Thoracic aorta (tissue), 2 donors: Measurements from ENCODE around the gene CWC22. TPM values are rescaled to one million over a fixed set of nuclear protein-coding genes. Genes with fewer than 3 reads are reported as not detected.

ENCODE experiments used
- ATAC-seq: fragments of 150-250 bp; one replicate; pipeline ENCODE4 v1.8.0; 2017; ENCODE audit warnings: low read depth; ENCODE audit not compliant: insufficient number of reproducible peaks, low FRiP score
- DNase-seq: peaks from one replicate; pipeline ENCODE4 v3.0.0-alpha.2; 2020; ENCODE audit warnings: low spot score
- H3K27ac ChIP-seq, 2 donors: fragments of 200-600 bp; sonication (generic); 1 replicate in 1 of 2; 2 replicates in 1 of 2; pipeline ENCODE4 v1.5.1; 2016; ENCODE audit warnings: mild to moderate bottlenecking in 2 of 2, moderate library complexity in 2 of 2
- H3K27me3 ChIP-seq: fragments of 200-600 bp; sonication (generic); replicated peaks from 2 replicates; pipeline ENCODE4 v1.6.0; 2016; ENCODE audit warnings: mild to moderate bottlenecking; ENCODE audit not compliant: insufficient read depth
- H3K36me3 ChIP-seq: fragments of 200-600 bp; sonication (generic); one replicate; pipeline ENCODE4 v1.5.1; 2016
- H3K4me1 ChIP-seq, 2 donors: fragments of 200-600 bp; sonication (generic); 1 replicate in 1 of 2; 2 replicates in 1 of 2; pipeline versions ENCODE4 v1.5.1 to v1.6.0; 2016; ENCODE audit warnings: low read depth in 2 of 2, mild to moderate bottlenecking in 1 of 2; ENCODE audit not compliant: control insufficient read depth in 1 of 2
- H3K4me3 ChIP-seq: fragments of 200-600 bp; sonication (generic); 2 replicates; pipeline ENCODE4 v1.5.1; 2016; ENCODE audit warnings: mild to moderate bottlenecking
- H3K9me3 ChIP-seq: fragments of 200-600 bp; sonication (generic); 2 replicates; pipeline ENCODE4 v1.5.1; 2016
- CTCF ChIP-seq: fragments of 200-600 bp; sonication (generic); IDR thresholded peaks from one replicate; pipeline ENCODE4 v1.5.1; 2019; ENCODE audit warnings: antibody characterized with exemption
- total RNA-seq, 2 donors: library from RNA; depleted of rRNA; stranded (reverse); fragments of >200 nt; gene quantifications; one replicate each; pipeline versions ENCODE4 v1.1.0 to v1.2.3, GENCODE V29; 2016

The CWC22 gene
- total RNA-seq, 2 donors from 2014 or later: 20.0 to 32.5 TPM

- no peaks in the 10 kb centered on the region for H3K27me3 ChIP-seq
- H3K9me3 ChIP-seq: no peaks in the 10 kb centered on the region
- no peaks in the 10 kb centered on the region for H3K4me1 ChIP-seq
- H3K36me3 ChIP-seq: no peaks in the 10 kb centered on the region
- H3K27ac ChIP-seq: no peak overlapping the region
- DNase-seq (no peak), ATAC-seq (no peak)
- no peak overlapping the region for H3K4me3 ChIP-seq
- TF ChIP-seq CTCF: no peak
These were observed 91.6 kb downstream of the CWC22 start for GRCh38 chr2:179915395-179915992.

- H3K27ac ChIP-seq: no peak overlapping the region
- DNase-seq (no peak), ATAC-seq (no peak)
- no peaks in the 10 kb centered on the region for H3K9me3 ChIP-seq
- no peaks in the 10 kb centered on the region for H3K27me3 ChIP-seq
- H3K4me3 ChIP-seq: no peak overlapping the region
- TF ChIP-seq CTCF: no peak
- no peaks in the 10 kb centered on the region for H3K36me3 ChIP-seq
- H3K4me1 ChIP-seq: no peaks in the 10 kb centered on the region
These were observed 93.3 kb downstream of the CWC22 start for GRCh38 chr2:179913809-179914208.

GRCh38 chr2:179911569-179911968, 95.5 kb downstream of the CWC22 start:
- DNase-seq (no peak), ATAC-seq (no peak)
- Histone ChIP-seq H3K27me3 (no peaks in the 10 kb centered on the region), H3K27ac (no peak overlapping the region), H3K4me3 (no peak overlapping the region), H3K9me3 (no peaks in the 10 kb centered on the region), H3K4me1 (no peaks in the 10 kb centered on the region), H3K36me3 (no peaks in the 10 kb centered on the region)
- no peak for TF ChIP-seq CTCF

GRCh38 chr2:179910735-179911113, 96.4 kb downstream of the CWC22 start:
- no peak overlapping the region for H3K27ac ChIP-seq
- ATAC-seq: no peak
- H3K9me3 ChIP-seq: no peaks in the 10 kb centered on the region
- DNase-seq: no peak
- H3K4me3 ChIP-seq: no peak overlapping the region
- H3K27me3 ChIP-seq: no peaks in the 10 kb centered on the region
- no peaks in the 10 kb centered on the region for H3K36me3 ChIP-seq
- no peaks in the 10 kb centered on the region for H3K4me1 ChIP-seq
- TF ChIP-seq CTCF: no peak

- H3K27me3 ChIP-seq: no peaks in the 10 kb centered on the region
- no peak overlapping the region for H3K4me3 ChIP-seq
- no peaks in the 10 kb centered on the region for H3K4me1 ChIP-seq
- no peaks in the 10 kb centered on the region for H3K36me3 ChIP-seq
- no peak overlapping the region for H3K27ac ChIP-seq
- H3K9me3 ChIP-seq: no peaks in the 10 kb centered on the region
- no peak for DNase-seq
- no peak for TF ChIP-seq CTCF
- no peak for ATAC-seq
These were observed 97.0 kb downstream of the CWC22 start for GRCh38 chr2:179909845-179910734.
